Chondrocyte (in vitro differentiated cells): ENCODE measurements around the gene GFY. TPM values are rescaled to one million over a fixed set of nuclear protein-coding genes. Genes with fewer than 3 reads are reported as not detected.
A peak's percentile ranks its signal among the peaks of the same experiment; 100 is the strongest.

ENCODE experiments used
- DNase-seq: peaks from one replicate; pipeline ENCODE4 v3.0.0; 2021; ENCODE audit warnings: mixed read lengths, low spot score
- H3K27ac Mint-ChIP-seq: one replicate; pipeline ENCODE4 v1.8.0; 2021; ENCODE audit warnings: mild to moderate bottlenecking, moderate library complexity, mixed read lengths; ENCODE audit not compliant: unreplicated experiment
- H3K27me3 Mint-ChIP-seq: 2 replicates; pipeline ENCODE4 v1.8.0; 2021; ENCODE audit warnings: low read depth, mixed read lengths
- H3K36me3 Mint-ChIP-seq: 2 replicates; pipeline ENCODE4 v1.8.0; 2021; ENCODE audit warnings: low read depth, mixed read lengths
- H3K4me1 Mint-ChIP-seq: 2 replicates; pipeline ENCODE4 v1.8.0; 2021; ENCODE audit warnings: low read depth, mild to moderate bottlenecking, mixed read lengths
- H3K4me3 Mint-ChIP-seq: one replicate; pipeline ENCODE4 v1.8.0; 2021; ENCODE audit warnings: mild to moderate bottlenecking, moderate library complexity, mixed read lengths; ENCODE audit not compliant: unreplicated experiment
- H3K9me3 Mint-ChIP-seq: 2 replicates; pipeline ENCODE4 v1.8.0; 2021; ENCODE audit warnings: low read depth, mixed read lengths
- total RNA-seq: library from RNA; stranded (reverse); gene quantifications from 3 replicates; pipeline ENCODE4 v1.2.1, GENCODE V29; 2021
- TF ChIP-seq, protein P1 (sequence below): fragments of 200-600 bp; sonication (generic); IDR thresholded peaks from 2 replicates; pipeline ENCODE4 v1.5.0; 2021; ENCODE audit warnings: antibody characterized with exemption, mild to moderate bottlenecking, moderate library complexity

The GFY gene
- total RNA-seq, 1 donor from 2014 or later, result not detected

DNA sequence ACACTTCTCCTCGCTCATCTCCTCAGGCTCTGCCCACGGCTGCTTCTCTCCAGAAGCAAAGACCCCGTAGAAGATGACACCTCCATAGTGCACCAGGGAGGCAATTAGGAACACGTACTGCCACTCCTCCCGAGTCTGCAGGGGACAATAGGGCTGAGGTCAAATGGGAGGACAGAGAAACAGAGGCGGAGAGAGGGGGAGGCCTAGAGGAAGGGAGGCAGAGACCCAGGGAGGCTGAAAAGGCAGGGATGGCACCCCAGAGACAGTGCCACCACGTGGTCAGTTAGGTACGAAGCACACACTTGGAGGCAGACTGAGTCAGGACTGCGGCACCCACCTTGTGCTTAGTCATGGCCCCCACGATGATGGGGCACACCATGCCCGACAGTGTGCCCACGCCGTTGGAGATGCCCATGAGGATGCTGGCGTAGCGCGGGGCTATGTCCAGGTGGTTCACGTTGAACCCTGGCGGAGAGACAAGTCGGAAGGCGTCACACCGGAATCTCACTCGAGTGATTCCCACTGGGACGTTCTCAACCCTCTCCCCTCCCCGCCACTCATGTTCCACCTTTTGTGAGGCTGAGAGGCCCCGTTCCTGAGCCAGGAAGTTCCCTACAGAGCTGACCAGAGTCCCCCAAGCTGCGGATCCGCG is 5.6 kb downstream of the GFY start:
- peaks cover 66% of the 10 kb centered on the region for H3K27me3 Mint-ChIP-seq
- no peak overlapping the region for H3K27ac Mint-ChIP-seq
- TF ChIP-seq, protein P1, sequence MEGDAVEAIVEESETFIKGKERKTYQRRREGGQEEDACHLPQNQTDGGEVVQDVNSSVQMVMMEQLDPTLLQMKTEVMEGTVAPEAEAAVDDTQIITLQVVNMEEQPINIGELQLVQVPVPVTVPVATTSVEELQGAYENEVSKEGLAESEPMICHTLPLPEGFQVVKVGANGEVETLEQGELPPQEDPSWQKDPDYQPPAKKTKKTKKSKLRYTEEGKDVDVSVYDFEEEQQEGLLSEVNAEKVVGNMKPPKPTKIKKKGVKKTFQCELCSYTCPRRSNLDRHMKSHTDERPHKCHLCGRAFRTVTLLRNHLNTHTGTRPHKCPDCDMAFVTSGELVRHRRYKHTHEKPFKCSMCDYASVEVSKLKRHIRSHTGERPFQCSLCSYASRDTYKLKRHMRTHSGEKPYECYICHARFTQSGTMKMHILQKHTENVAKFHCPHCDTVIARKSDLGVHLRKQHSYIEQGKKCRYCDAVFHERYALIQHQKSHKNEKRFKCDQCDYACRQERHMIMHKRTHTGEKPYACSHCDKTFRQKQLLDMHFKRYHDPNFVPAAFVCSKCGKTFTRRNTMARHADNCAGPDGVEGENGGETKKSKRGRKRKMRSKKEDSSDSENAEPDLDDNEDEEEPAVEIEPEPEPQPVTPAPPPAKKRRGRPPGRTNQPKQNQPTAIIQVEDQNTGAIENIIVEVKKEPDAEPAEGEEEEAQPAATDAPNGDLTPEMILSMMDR, result peak; percentile 62
- H3K36me3 Mint-ChIP-seq, result peaks cover 3% of the 10 kb centered on the region
- DNase-seq, result no peak
- no peaks in the 10 kb centered on the region for H3K9me3 Mint-ChIP-seq
- H3K4me3 Mint-ChIP-seq, result no peak overlapping the region
- peaks cover 11% of the 10 kb centered on the region for H3K4me1 Mint-ChIP-seq

GRCh38 chr19:49431330-49431749 is 6.2 kb downstream of the GFY start:
- TF ChIP-seq, protein P1, result no peak
- Mint-ChIP-seq H3K4me1 (peaks cover 11% of the 10 kb centered on the region), H3K27ac (no peak overlapping the region), H3K9me3 (no peaks in the 10 kb centered on the region), H3K4me3 (no peak overlapping the region), H3K36me3 (peaks cover 2% of the 10 kb centered on the region), H3K27me3 (peaks cover 66% of the 10 kb centered on the region)
- DNase-seq, result no peak

DNA sequence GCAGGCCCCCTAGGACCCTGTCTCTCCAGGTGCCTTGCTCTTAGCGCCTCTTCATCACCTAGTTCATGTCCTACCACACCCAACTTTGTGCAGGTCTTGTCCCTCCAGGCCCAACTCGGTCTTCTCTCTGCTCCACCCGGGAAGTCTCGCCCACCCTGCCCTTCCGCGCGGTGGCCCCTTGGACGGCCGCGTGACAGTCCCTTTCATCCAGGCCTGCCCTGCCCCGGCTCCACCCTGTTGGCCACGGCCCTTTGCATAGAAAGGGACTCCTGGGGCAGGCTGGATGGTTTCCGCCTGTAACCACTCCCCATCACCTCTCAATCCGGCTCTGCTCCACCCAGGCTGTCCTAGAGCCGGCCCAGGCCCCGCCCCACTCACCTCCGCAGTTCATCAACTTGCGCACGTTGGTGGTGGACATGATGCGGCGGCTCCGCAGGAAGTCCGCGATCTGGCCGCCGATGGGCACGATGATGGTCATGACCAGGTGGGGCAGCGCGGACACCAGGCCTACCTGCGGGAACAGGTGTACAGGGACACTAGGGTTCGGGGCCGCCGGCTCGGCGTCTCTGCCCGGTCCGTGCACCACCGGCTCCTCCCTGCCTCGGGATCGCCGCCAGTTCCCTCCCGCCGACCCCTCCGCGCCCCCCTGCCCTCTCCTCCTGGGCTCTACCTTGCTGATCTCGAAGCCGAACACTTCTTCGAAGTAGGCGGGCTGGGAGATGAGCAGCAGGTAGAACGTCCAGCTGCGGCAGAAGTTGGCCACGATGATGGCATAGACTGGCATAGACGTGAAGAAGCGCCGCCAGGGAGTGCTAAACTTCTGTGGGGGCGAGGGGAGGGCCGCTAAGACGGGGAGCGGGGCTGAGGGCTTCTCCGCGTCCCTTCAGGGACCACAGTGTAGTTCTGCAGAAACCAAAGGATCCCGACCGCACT is 7.2 kb downstream of the GFY start:
- TF ChIP-seq, protein P1, result no peak
- Mint-ChIP-seq H3K36me3 (peaks cover 1% of the 10 kb centered on the region), H3K4me1 (peaks cover 11% of the 10 kb centered on the region), H3K27ac (no peak overlapping the region), H3K4me3 (no peak overlapping the region), H3K27me3 (peaks cover 66% of the 10 kb centered on the region), H3K9me3 (no peaks in the 10 kb centered on the region)
- DNase-seq, result no peak

DNA sequence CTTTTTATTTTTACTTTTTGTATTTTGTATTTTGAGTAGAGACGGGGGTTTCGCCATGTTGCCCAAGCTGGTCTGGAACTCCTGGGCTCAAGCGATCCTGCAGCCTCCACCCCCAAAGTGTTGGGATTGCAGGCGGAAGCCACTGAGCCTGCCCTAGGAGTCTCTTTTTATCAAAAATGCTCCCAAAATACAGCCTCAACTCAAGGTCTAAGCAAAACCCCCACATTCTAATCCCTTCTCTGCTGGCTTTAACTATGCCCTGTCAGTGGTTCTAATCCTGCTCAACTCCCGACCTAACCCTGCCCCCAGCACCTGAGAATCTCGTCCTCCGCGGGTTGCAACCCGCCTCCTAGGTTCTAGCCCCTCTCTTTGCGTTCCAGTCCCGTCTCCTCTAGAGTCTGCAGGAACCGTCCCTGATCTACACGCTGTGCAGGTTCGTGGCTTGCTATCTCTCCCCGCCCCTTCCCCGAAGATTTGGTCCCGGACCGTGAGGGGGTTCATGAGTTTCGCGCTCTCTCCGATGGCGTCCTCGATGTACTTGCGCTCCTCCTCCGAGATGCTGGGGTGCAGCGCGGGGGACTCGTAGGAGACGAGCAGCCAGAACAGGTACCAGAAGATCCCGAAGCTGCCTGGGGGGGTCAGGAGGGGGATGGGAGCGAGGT is 8.2 kb downstream of the GFY start:
- Mint-ChIP-seq H3K27ac (no peak overlapping the region), H3K27me3 (peaks cover 69% of the 10 kb centered on the region), H3K4me1 (peaks cover 4% of the 10 kb centered on the region), H3K36me3 (peaks cover 1% of the 10 kb centered on the region), H3K4me3 (no peak overlapping the region), H3K9me3 (no peaks in the 10 kb centered on the region)
- TF ChIP-seq, protein P1, result no peak
- DNase-seq, result no peak

GRCh38 chr19:49434907-49435583 is 9.9 kb downstream of the GFY start:
- no peaks in the 10 kb centered on the region for H3K4me1 Mint-ChIP-seq

More at GRCh38 chr19:49434907-49435583, 9.9 kb downstream of the GFY start:
- Mint-ChIP-seq H3K27ac (no peak overlapping the region), H3K9me3 (no peaks in the 10 kb centered on the region), H3K36me3 (peaks cover 1% of the 10 kb centered on the region), H3K27me3 (peaks cover 72% of the 10 kb centered on the region), H3K4me3 (no peak overlapping the region)
- no peak for DNase-seq
- TF ChIP-seq, protein P1, result no peak
